Dendritic cell treated with granulocyte-macrophage colony-stimulating factor and Interleukin-4, amounts not matched to agents 40 ng/mL and 50 ng/mL, for 4 days (primary cell): Measurements from ENCODE around the gene AK8.

Source experiments
- H3K27ac Mint-ChIP-seq: one replicate; pipeline ENCODE4 v1.8.0; 2022; ENCODE audit warnings: mild to moderate bottlenecking, mixed read lengths
- H3K27me3 Mint-ChIP-seq: one replicate; pipeline ENCODE4 v1.8.0; 2022; ENCODE audit warnings: mild to moderate bottlenecking, mixed read lengths
- H3K36me3 Mint-ChIP-seq: one replicate; pipeline ENCODE4 v1.8.0; 2022; ENCODE audit warnings: low read depth, mixed read lengths
- H3K4me1 Mint-ChIP-seq: one replicate; pipeline ENCODE4 v1.8.0; 2022; ENCODE audit warnings: low read depth, mixed read lengths
- H3K4me3 Mint-ChIP-seq: one replicate; pipeline ENCODE4 v1.8.0; 2022; ENCODE audit warnings: mild to moderate bottlenecking, moderate library complexity, mixed read lengths
- H3K9me3 Mint-ChIP-seq: one replicate; pipeline ENCODE4 v1.8.0; 2022; ENCODE audit warnings: mixed read lengths
- intact Hi-C: fragments of 100-400 bp; cut with micrococcal nuclease; formaldehyde crosslinking; loops from one replicate; pipeline ENCODE4 v1.15.0; 2022

AK8 gene

DNA sequence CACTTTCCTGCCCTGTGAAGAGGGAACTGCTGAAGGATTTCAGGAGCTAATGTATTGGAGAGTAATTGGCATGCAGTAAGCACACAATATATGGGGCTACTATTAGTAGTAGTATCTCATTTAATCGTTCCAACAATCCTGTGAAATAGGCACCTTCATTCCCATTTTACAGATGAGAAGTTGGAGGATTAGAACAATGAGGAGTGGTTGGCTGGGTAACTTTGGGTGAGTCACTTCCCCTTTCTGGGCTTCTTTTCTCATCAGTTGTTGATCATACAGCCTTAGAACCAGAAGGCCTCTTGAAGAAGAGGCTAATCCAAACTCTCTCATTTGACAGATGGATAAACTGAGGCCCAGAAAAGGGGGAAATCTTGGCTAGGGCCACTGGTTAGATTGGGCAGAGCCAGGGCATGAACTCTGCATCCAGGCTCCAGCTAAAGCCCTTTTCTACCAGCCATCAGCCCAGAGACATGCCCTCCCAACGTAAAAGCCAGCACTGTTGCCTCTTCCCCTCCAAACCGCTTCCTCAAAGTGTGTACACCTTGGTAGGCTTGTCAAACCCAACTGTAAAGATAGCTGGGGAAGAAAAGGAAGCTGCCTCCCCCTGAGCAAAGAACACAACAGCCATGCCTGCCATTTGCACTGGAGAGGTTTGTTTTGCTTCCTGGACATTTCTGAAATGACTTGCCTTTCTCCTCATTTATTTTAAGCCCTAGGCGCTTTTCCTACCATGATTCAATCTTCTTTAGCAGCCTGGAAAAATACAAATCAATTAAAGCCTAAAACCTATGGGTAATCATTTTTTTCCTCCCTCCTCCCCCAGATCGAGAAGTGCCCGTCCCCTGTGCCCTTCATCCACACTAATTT, 1.6 kb upstream of the AK8 start:
- Mint-ChIP-seq H3K9me3 (no peaks in the 10 kb centered on the region), H3K27me3 (peaks cover 23% of the 10 kb centered on the region), H3K4me3 (no peak overlapping the region), H3K4me1 (peaks cover 16% of the 10 kb centered on the region), H3K36me3 (no peaks in the 10 kb centered on the region), H3K27ac (peak overlapping the region; percentile 53)
- intact Hi-C loops = no loop called here

GRCh38 chr9:132878695-132879456, 792 bp upstream of the AK8 start, which contains the start of gene SPACA9:
SPACA9 (plus strand) TSS chr9:132878898; CDS start chr9:132883948, 5,050 bp downstream.
- Mint-ChIP-seq H3K9me3 (no peaks in the 10 kb centered on the region), H3K36me3 (no peaks in the 10 kb centered on the region), H3K4me3 (peak within 1 kb of the TSS; percentile 75), H3K4me1 (peaks cover 16% of the 10 kb centered on the region), H3K27ac (peak within 1 kb of the TSS; percentile 73), H3K27me3 (peaks cover 23% of the 10 kb centered on the region)
- intact Hi-C loops = no loop called here

GRCh38 chr9:132877458-132877823, 643 bp downstream of the AK8 start:
- peaks cover 10% of the 10 kb centered on the region for H3K4me1 Mint-ChIP-seq
- peak overlapping the region; percentile 73 for H3K27ac Mint-ChIP-seq

DNA sequence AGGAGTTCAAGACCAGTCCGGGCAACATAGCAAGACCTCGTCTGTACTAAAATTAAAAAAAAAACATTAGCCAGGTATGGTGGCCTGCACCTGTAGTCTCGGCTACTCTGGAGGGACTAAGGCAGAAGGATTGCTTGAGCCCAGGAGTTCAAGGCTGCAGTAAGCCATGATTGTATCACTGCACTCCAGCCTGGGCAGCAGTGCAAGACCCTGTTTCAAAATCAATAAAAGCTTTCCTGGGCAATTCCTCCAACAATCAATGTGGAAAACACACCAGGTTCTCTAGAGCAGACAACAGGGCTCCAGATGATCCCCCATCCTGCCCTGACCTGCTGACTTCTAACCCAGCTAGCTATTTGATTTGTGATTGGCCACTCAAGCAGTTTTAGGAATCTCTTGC, 1.2 kb downstream of the AK8 start:
- no peaks in the 10 kb centered on the region for H3K36me3 Mint-ChIP-seq
- H3K4me1 Mint-ChIP-seq = peaks cover 4% of the 10 kb centered on the region
- H3K27me3 Mint-ChIP-seq = peaks cover 20% of the 10 kb centered on the region
- intact Hi-C loops = no loop called here
- H3K4me3 Mint-ChIP-seq = no peak overlapping the region
- no peaks in the 10 kb centered on the region for H3K9me3 Mint-ChIP-seq
- no peak overlapping the region for H3K27ac Mint-ChIP-seq

More at GRCh38 chr9:132877458-132877823, 643 bp downstream of the AK8 start:
- intact Hi-C loops = no loop called here
- H3K4me3 Mint-ChIP-seq = peak overlapping the region; percentile 75
- H3K27me3 Mint-ChIP-seq = peaks cover 23% of the 10 kb centered on the region
- H3K9me3 Mint-ChIP-seq = no peaks in the 10 kb centered on the region
- no peaks in the 10 kb centered on the region for H3K36me3 Mint-ChIP-seq

GRCh38 chr9:132875159-132875558, 2.9 kb downstream of the AK8 start:
- Mint-ChIP-seq H3K4me3 (no peak overlapping the region), H3K9me3 (no peaks in the 10 kb centered on the region), H3K4me1 (no peaks in the 10 kb centered on the region), H3K27me3 (peaks cover 21% of the 10 kb centered on the region), H3K27ac (no peak overlapping the region), H3K36me3 (no peaks in the 10 kb centered on the region)
- intact Hi-C loops = no loop called here

- H3K27me3 Mint-ChIP-seq = peaks cover 21% of the 10 kb centered on the region
- intact Hi-C loops = no loop called here
- H3K4me1 Mint-ChIP-seq = no peaks in the 10 kb centered on the region
- H3K36me3 Mint-ChIP-seq = no peaks in the 10 kb centered on the region
- H3K27ac Mint-ChIP-seq = no peak overlapping the region
- H3K4me3 Mint-ChIP-seq = no peak overlapping the region
- no peaks in the 10 kb centered on the region for H3K9me3 Mint-ChIP-seq
Measured at GRCh38 chr9:132873403-132873802, 4.7 kb downstream of the AK8 start.

DNA sequence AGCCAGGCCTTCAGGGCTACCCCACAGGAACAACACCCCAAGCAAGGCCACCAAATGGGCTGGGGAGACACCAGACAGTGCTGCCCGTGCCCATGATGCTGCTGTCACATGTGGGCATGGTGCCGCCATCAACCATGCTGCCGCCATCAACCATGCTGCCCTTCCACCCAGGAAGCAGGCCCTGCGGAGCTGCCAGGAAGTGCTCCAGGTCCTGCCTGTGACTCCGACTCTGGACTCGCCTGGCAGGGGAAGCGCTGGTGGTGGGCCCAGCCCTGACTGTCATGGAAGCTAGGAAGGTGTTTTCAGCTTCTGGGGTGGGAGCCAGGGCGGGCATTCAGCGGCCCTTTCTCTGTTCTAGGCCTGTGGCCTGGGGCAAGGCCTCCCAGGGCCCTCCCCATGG, 8.8 kb downstream of the AK8 start:
- no peaks in the 10 kb centered on the region for H3K36me3 Mint-ChIP-seq
- H3K4me1 Mint-ChIP-seq = no peaks in the 10 kb centered on the region
- peaks cover 3% of the 10 kb centered on the region for H3K27me3 Mint-ChIP-seq
- H3K9me3 Mint-ChIP-seq = no peaks in the 10 kb centered on the region
- no peak overlapping the region for H3K4me3 Mint-ChIP-seq
- intact Hi-C loops = no loop called here
- H3K27ac Mint-ChIP-seq = no peak overlapping the region

DNA sequence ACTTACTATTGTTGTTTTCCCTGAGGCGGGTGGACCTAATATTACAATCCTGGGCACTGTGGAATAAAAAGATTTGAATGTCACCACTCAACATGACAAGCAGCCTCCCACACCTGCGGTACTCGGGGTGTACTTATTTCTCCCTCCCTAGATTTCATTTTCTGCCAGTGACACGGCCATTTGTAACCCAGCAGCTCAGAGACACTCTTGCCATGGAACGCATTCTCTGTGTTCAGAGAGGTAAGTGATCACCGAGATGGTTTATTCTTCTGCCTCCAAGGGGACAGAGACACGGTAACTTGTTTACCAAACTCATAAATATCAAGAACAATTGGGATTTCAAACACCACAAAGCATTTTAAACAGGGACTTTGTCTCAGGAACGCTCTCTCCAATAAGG, 11.2 kb downstream of the AK8 start:
- no peak overlapping the region for H3K4me3 Mint-ChIP-seq
- peaks cover 3% of the 10 kb centered on the region for H3K27me3 Mint-ChIP-seq
- H3K4me1 Mint-ChIP-seq = no peaks in the 10 kb centered on the region
- no peaks in the 10 kb centered on the region for H3K36me3 Mint-ChIP-seq
- H3K9me3 Mint-ChIP-seq = no peaks in the 10 kb centered on the region
- intact Hi-C loops = no loop called here
- H3K27ac Mint-ChIP-seq = no peak overlapping the region

- intact Hi-C loops = no loop called here
Measured at GRCh38 chr9:132864691-132865090, 13.4 kb downstream of the AK8 start.

GRCh38 chr9:132864277-132864676, 13.8 kb downstream of the AK8 start:
- Mint-ChIP-seq H3K4me1 (no peaks in the 10 kb centered on the region), H3K27me3 (no peaks in the 10 kb centered on the region), H3K36me3 (no peaks in the 10 kb centered on the region), H3K4me3 (no peak overlapping the region), H3K9me3 (no peaks in the 10 kb centered on the region), H3K27ac (no peak overlapping the region)
- intact Hi-C loops = no loop called here

More at GRCh38 chr9:132864691-132865090, 13.4 kb downstream of the AK8 start:
- Mint-ChIP-seq H3K4me3 (no peak overlapping the region), H3K27me3 (peaks cover 2% of the 10 kb centered on the region), H3K27ac (no peak overlapping the region), H3K36me3 (no peaks in the 10 kb centered on the region), H3K9me3 (no peaks in the 10 kb centered on the region), H3K4me1 (no peaks in the 10 kb centered on the region)

DNA sequence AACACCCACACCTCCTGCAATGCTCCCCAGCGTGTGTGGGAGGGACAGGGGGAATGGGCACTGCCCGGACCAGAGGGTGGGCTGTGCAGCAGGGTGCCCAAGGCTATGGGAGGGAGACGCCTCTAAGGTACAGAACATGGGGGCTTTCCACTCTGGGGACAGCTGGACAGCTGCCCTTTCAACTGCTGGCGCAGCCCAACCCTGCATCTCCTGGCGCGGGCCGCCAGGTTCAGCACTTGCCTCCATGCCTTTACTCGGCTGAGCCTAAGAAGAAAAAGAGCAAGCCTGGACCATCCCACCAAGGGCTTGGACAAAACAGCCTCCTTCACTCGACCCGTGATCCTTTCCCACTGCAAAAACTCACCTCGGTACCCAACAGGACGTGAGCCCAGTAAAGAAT, 15.0 kb downstream of the AK8 start:
- no peaks in the 10 kb centered on the region for H3K9me3 Mint-ChIP-seq
- H3K4me3 Mint-ChIP-seq = no peak overlapping the region
- intact Hi-C loops = no loop called here
- H3K4me1 Mint-ChIP-seq = no peaks in the 10 kb centered on the region
- H3K36me3 Mint-ChIP-seq = no peaks in the 10 kb centered on the region
- H3K27ac Mint-ChIP-seq = no peak overlapping the region
- H3K27me3 Mint-ChIP-seq = no peaks in the 10 kb centered on the region

- H3K4me3 Mint-ChIP-seq = no peak overlapping the region
- H3K27me3 Mint-ChIP-seq = no peaks in the 10 kb centered on the region
- no peak overlapping the region for H3K27ac Mint-ChIP-seq
- no peaks in the 10 kb centered on the region for H3K4me1 Mint-ChIP-seq
- no peaks in the 10 kb centered on the region for H3K9me3 Mint-ChIP-seq
- intact Hi-C loops = no loop called here
- H3K36me3 Mint-ChIP-seq = no peaks in the 10 kb centered on the region
Measured at GRCh38 chr9:132862533-132862932, 15.6 kb downstream of the AK8 start.

DNA sequence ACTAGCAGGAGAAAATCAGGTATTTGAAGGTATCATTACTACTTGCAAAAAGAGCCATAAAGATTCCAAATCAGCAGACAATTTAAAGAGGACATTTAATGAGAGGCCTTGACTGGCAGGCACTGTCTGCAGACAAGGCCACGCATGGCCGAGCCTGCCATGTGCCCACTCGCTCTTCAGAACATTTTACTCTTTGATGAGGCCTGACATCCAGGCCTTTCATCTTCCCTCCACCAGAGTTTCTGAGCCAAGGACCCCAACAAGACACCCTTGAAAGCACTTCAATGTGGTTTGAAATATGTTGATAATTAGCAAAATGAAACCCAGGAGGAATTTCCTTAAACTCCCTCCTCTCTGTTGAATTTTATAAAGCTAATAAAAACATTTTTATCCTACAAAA, 16.4 kb downstream of the AK8 start:
- H3K27ac Mint-ChIP-seq = no peak overlapping the region
- H3K36me3 Mint-ChIP-seq = no peaks in the 10 kb centered on the region
- no peaks in the 10 kb centered on the region for H3K4me1 Mint-ChIP-seq
- intact Hi-C loops = no loop called here
- H3K27me3 Mint-ChIP-seq = no peaks in the 10 kb centered on the region
- no peak overlapping the region for H3K4me3 Mint-ChIP-seq
- no peaks in the 10 kb centered on the region for H3K9me3 Mint-ChIP-seq

DNA sequence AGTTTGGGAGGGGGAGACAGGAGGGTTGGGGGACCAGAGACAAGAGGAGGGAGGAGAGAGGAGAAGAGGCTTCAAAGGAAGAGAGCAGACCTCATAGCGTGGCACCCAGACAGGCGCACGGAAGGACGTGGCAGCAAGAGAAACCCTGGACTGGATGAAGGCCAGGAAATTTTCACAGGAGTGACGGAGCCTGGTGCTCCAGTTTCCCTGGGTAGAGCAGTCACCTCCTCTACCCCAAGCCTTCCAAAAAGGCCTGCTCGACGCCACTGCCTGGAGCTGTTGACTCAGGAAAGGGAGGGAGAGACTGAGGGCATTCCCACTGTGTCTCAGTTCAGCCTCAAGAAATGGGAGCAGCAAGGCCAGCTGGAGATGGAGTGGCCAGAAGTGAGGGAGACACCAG, 19.3 kb downstream of the AK8 start:
- no peaks in the 10 kb centered on the region for H3K9me3 Mint-ChIP-seq
- H3K4me1 Mint-ChIP-seq = peaks cover 4% of the 10 kb centered on the region
- H3K27me3 Mint-ChIP-seq = peaks cover 3% of the 10 kb centered on the region
- no peaks in the 10 kb centered on the region for H3K36me3 Mint-ChIP-seq
- H3K4me3 Mint-ChIP-seq = no peak overlapping the region
- no peak overlapping the region for H3K27ac Mint-ChIP-seq
- intact Hi-C loops = no loop called here
